Measurements from ENCODE around the gene FAM72D. TPM values are rescaled to one million over a fixed set of nuclear protein-coding genes. Genes with fewer than 3 reads are reported as not detected.
"Not testable (repeated sequence)": the region's sequence is repeated elsewhere in the genome, so short reads cannot be mapped to it uniquely, and the experiment has no call there.

The FAM72D gene
- total and polyA plus RNA-seq, 4 donors, result 0.24 to 0.63 (median 0.29) TPM; not detected in 1

DNA sequence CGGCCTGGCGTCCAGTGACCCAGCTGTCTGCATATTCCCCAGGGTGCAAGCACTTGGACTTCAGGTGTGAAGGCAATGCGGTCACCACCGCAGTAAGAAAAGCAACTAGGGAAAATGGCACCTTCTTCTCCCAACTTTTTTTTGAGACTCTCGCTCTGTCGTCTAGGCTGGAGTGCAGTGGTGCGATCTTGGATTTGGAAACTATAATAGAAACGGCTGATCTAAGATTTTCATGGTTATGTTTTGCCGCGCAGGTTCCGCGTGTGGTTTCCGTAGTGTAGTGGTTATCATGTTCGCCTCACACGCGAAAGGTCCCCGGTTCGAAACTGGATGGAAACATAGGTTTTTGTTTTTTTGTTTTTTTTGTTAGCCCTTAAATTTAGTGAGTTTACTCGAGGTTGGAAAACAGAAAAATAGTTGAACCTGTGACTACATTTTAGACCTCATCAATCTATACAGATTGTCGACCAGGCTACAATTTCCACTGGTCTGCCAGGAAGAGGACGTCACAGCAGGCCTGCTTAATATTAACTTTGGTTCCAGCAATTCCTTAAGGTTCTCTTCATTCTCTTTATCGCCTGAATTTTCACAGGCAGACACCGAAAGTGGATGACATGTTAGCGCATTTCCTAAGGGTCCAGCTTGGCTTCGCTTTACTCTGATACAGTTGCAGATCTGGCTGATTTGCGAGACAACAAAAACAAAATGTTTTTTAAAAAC, 61.3 kb downstream of the FAM72D start:
- H3K4me3 ChIP-seq (ENCODE audit: low read length in 2 of 2); H3K27ac ChIP-seq (ENCODE audit: low read depth in 1 of 2, low read length in 2 of 2); H3K36me3 ChIP-seq (ENCODE audit: control insufficient read depth in 1 of 2, insufficient read depth in 2 of 2, low read length in 1 of 2); H3K9me3 ChIP-seq (ENCODE audit: control insufficient read depth, low read length); H3K4me1 ChIP-seq (ENCODE audit: control insufficient read depth in 1 of 2, insufficient read depth in 2 of 2, low read length in 2 of 2); intact Hi-C loops (cut with DNase I); H3K27me3 ChIP-seq (ENCODE audit: control insufficient read depth in 1 of 2, insufficient read depth in 2 of 2, low read length in 1 of 2): not testable (repeated sequence)
- DNase-seq (peak; percentile 45 to 49), ATAC-seq (ENCODE audit: low FRiP score) (peak; percentile 69)
- 47 to 49% methylated on average over 20 of the region's 26 CpGs for WGBS, 2 donors

DNA sequence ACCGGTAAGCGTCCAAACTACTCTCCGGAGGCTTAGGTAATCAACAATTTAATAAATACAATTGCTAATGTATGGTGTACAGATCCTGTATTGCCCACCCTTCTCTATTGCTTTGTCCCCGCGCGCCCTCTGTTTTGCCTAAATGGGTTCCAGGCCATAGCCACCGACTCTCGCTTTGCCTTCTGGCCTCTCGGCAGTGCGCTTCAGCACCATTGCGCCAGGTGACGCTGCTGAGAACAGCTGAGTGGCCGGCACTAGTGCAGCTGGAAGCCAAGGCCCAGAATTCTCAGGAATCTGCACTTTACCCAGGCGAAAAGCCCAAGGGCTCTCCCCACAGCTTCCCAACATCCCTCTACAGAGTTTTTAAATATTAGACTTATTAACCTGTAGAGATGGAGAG, 61.9 kb downstream of the FAM72D start:
- H3K9me3 ChIP-seq (ENCODE audit: control insufficient read depth, low read length); H3K4me1 ChIP-seq (ENCODE audit: control insufficient read depth in 1 of 2, insufficient read depth in 2 of 2, low read length in 2 of 2); intact Hi-C loops (cut with DNase I); H3K4me3 ChIP-seq (ENCODE audit: low read length in 2 of 2); H3K36me3 ChIP-seq (ENCODE audit: control insufficient read depth in 1 of 2, insufficient read depth in 2 of 2, low read length in 1 of 2); DNase-seq; H3K27ac ChIP-seq (ENCODE audit: low read depth in 1 of 2, low read length in 2 of 2); H3K27me3 ChIP-seq (ENCODE audit: control insufficient read depth in 1 of 2, insufficient read depth in 2 of 2, low read length in 1 of 2): not testable (repeated sequence)
- peak; percentile 75 for ATAC-seq (ENCODE audit: low FRiP score)
- no CpG with 5 or more reads among the region's 14 CpGs for WGBS, 2 donors

GRCh38 chr1:145161046-145161752, 65.4 kb downstream of the FAM72D start:
- H3K27me3 ChIP-seq (ENCODE audit: control insufficient read depth in 1 of 2, insufficient read depth in 2 of 2, low read length in 1 of 2); H3K4me1 ChIP-seq (ENCODE audit: control insufficient read depth in 1 of 2, insufficient read depth in 2 of 2, low read length in 2 of 2); intact Hi-C loops (cut with DNase I); H3K36me3 ChIP-seq (ENCODE audit: control insufficient read depth in 1 of 2, insufficient read depth in 2 of 2, low read length in 1 of 2); H3K4me3 ChIP-seq (ENCODE audit: low read length in 2 of 2); H3K9me3 ChIP-seq (ENCODE audit: control insufficient read depth, low read length); H3K27ac ChIP-seq (ENCODE audit: low read depth in 1 of 2, low read length in 2 of 2); DNase-seq: not testable (repeated sequence)
- peak; percentile 83 for ATAC-seq (ENCODE audit: low FRiP score)
- 0 to 3% methylated on average over 2 to 4 of the region's 26 CpGs for WGBS, 2 donors

Other genes starting within 250 kb of the FAM72D start
- 10 to 100 TPM; 47.8 to 51.3 TPM for gene SRGAP2B, start 646 bp upstream of the FAM72D start, total RNA-seq
- gene SRGAP2B, start 646 bp upstream of the FAM72D start, polyA plus RNA-seq, result 10 to 100 TPM in 1 of 2 donors, 1 to 10 TPM in 1; 3.5 to 13.7 TPM
- not detected for gene PPIAL4D, start 146.2 kb downstream of the FAM72D start, total RNA-seq
- not detected for gene PPIAL4D, start 146.2 kb downstream of the FAM72D start, polyA plus RNA-seq